ENCODE measurements around the gene HLA-DRA.
"Not testable (repeated sequence)": the region's sequence is repeated elsewhere in the genome, so short reads cannot be mapped to it uniquely, and the experiment has no call there.

- not testable (repeated sequence) for TF ChIP-seq POLR2AphosphoS5 (IDR thresholded peaks at IDR 0.05; ENCODE audit: low read depth); EZH2phosphoT487 (IDR thresholded peaks at IDR 0.05; ENCODE audit: unreplicated experiment); CTCF (conservative IDR thresholded peaks at IDR 0.05; ENCODE audit: low read depth in 2 of 2); EZH2 (IDR thresholded peaks at IDR 0.05; ENCODE audit: low read depth, unreplicated experiment); STAT1 (IDR thresholded peaks at IDR 0.05; ENCODE audit: unreplicated experiment); REST (IDR thresholded peaks at IDR 0.05; ENCODE audit: unreplicated experiment); JUNB (IDR thresholded peaks at IDR 0.05; ENCODE audit: unreplicated experiment); ZNF462 (CRISPR knock-in tag; IDR thresholded peaks at IDR 0.05); CREB1 (CRISPR knock-in tag; IDR thresholded peaks at IDR 0.05; ENCODE audit: low read depth)
Observed at GRCh38 chr6:32467743-32468503, 28.2 kb downstream of the HLA-DRA start.

All from GM23338 (cell line).